AG08395 (cell line): ENCODE data around the gene LMLN.
"Not testable (repeated sequence)": the region's sequence is repeated elsewhere in the genome, so short reads cannot be mapped to it uniquely, and the experiment has no call there.

ENCODE experiments used
- DNase-seq: peaks from one replicate; pipeline ENCODE4 v3.0.0; 2012; ENCODE audit warnings: mixed read lengths, low spot score

LMLN gene

DNA sequence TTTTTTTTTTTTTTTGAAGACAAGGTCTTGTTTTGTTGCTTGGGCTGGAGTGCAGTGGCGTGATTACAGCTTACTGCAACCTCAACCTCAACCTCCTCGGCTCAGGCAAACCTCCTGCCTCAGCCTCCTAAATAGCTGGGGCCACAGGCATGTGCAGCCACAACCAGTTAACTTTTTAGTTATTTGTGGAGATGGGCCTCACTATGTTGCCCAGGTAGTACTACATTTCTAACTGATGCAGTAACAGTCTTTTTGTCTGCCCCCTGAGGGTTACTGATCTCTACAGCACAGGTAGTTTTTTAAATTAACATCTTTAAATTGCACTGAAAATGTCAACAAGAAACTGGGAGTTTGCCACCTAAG, 3.4 kb upstream of the LMLN start:
- DNase-seq: no peak

DNA sequence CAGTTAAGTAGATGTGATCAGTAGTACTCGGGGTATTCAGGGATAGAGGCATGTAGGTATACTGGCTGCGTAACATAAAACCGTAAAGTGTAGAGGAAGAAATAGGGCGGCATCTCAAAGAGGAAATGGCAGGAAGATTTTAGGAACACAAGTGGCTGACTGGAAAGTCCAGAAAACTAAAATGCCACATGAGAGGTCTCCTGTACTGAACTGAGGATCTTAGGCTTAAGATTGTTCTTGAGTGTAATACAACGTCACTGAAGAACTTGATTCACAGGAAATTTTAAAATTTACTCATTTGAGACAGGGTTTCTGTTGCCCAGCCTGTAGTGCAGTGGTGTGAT, 2.3 kb upstream of the LMLN start:
- DNase-seq: no peak

GRCh38 chr3:197958346-197958745, 1.7 kb upstream of the LMLN start:
- DNase-seq: no peak

DNA sequence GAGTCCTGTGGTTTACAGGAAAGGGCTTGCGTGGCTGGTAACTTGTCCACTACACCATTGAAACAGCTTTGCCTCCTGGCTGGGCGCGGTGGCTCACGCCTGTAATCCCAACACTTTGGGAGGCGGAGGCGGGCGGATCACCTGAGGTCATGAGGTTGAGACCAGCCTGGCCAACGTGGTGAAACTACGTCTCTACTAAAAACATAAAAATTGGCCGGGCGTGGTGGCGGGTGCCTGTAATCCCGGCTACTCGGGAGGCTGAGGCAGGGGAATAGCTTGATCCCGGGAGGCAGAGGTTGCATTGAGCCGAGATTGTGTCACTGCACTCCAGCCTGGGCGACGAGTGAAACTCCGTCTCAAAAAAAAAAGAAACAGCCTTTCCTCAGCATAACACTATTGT, 1.2 kb upstream of the LMLN start:
- DNase-seq: not testable (repeated sequence)

- no peak for DNase-seq
These were observed 522 bp upstream of the LMLN start for GRCh38 chr3:197959500-197959890.

GRCh38 chr3:197960694-197961581, 921 bp downstream of the LMLN start:
- peak; percentile 35 for DNase-seq

- DNase-seq: no peak
These were observed 1.5 kb downstream of the LMLN start for GRCh38 chr3:197961582-197961945.

- DNase-seq: no peak
These were observed 3.1 kb downstream of the LMLN start for GRCh38 chr3:197963019-197963637.

GRCh38 chr3:197967337-197967989, 7.4 kb downstream of the LMLN start:
- DNase-seq: not testable (repeated sequence)

- no peak for DNase-seq
These were observed 10.6 kb downstream of the LMLN start for GRCh38 chr3:197970588-197970987.

DNA sequence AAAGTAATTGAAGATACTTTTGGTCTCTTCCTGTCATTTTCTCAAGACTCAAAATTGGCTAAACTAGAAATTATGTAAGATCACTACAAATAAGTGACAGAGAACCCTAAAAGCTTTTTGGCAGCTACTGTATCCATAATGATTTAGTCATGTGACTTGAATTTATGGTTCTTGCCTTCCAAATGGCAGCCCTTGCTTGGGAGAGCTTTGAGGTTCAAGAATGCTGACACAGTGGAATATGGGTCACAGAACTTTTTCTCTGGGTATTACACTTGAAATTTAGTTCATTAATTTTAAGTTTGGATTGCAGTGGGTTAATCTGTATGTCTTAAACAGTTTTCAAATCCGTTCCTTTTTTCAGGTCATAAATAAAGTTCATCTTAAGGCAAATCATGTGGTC, 14.0 kb downstream of the LMLN start:
- DNase-seq: no peak

- DNase-seq: no peak
These were observed 15.3 kb downstream of the LMLN start for GRCh38 chr3:197975311-197975710.

DNA sequence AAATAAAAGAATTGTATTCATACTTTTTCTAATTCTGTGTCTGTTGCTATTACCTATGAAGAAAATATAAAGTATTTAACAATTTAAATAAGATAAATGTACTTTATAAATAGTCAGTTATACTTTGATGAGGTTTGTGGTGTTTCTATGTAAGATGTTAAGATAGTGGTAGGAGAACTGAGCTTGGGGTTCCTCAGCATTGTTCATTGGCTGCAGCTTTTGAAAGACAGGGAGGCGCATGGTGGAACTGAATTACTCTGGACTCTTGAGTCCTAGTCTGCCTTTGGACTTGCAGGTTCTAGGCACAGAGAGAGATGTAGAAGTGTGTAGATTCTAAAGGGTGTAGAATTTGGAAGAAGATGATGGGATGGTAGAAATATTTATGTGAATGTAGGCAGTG, 23.1 kb downstream of the LMLN start:
- no peak for DNase-seq

- DNase-seq: no peak
These were observed 29.6 kb downstream of the LMLN start for GRCh38 chr3:197989651-197990050.

GRCh38 chr3:197994736-197995135, 34.7 kb downstream of the LMLN start:
- DNase-seq: no peak

GRCh38 chr3:197996855-197997254, 36.8 kb downstream of the LMLN start:
- no peak for DNase-seq

DNA sequence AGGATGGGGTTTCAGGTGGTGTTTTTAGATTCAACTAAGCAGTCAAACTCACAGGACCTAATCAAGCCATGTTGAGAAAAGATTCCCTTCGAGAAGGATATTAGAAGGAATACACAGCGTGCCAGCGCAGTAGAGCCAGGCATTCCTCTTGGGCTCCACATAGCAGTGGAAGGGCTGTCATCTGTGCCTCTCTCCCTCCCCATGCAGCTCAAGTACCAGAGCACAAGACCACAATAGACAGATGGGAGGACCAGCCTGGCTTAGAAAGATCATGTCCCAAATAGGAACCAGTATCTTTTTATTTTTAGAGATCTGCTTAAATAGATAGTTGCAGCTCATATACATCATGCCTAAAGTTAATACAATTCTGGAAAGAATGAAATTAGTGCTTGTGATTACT, 37.9 kb downstream of the LMLN start:
- DNase-seq: no peak

- no peak for DNase-seq
These were observed 57.1 kb downstream of the LMLN start for GRCh38 chr3:198017090-198017489.

DNA sequence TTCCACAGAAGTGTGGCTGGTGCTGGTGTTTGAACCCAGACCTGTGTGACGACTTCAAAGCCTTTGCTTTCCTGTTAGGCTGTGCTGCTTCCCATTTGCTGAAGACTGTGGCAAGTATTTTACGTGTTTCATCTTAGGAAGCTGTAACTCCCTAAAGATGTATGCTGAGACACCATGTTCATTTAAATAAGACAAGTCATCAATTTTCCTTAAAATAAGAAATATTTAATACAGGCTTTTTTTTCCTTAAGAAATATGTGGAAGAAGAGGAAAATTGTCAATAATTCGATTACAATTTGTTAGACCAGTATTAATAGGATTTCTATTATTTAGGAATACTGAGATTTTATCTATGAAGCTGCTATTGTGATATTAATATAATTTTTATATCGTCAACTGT, 58.4 kb downstream of the LMLN start:
- no peak for DNase-seq

GRCh38 chr3:198019115-198019514, 59.1 kb downstream of the LMLN start:
- DNase-seq: no peak

DNA sequence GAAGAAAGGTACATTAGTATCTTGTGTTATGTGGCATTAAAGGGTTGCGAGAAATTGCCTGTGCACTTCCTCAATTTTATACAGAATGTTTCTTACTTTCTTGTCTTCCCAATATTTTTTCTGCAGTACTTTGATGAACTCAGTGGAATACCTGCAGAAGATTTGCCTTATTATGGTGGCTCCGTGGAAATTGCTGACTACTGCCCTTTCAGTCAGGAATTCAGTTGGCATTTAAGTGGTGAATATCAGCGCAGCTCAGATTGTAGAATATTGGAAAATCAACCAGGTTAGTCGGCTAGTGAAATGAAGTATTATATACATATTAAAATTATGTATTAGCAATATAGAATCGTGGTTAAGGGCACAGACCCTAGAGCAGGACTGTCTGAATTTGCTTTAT, 61.3 kb downstream of the LMLN start:
- DNase-seq: no peak

DNA sequence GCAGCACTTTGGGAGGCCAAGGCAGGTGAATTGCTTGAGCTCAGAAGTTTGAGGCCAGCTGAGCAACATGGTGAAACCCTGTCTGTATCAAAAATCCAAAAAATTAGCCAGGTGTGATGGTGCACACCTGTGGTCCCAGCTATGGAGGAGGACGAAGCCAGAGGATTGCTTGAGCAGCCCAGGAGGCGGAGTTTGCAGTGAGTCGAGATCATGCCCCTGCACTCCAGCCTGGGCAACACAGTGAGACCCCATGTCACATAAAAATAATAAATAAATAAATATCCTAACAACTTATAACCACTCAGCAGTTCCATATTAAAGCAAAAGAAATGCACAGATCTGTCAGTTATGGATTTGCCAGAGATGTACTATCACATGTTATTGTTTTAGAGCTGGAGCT, 62.6 kb downstream of the LMLN start:
- DNase-seq: no peak

DNA sequence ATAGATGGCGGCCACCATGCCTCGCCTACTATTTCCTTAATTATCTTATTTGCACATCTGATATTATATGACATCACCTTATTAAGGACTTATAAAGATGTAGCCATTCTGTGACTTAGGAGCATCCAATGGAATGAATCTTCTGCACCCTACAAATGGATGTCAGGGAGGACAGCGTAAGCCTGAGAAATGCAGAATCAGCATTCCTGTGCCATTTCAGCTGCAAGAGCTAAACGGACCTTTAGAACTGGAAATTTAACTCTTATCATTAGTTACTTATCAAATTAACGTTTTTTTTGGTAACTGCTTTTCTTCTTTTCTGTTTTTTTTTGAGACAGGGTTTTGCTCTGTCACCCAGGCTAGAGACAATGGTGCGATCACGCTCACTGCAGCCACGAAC, 65.6 kb downstream of the LMLN start:
- DNase-seq: no peak

DNA sequence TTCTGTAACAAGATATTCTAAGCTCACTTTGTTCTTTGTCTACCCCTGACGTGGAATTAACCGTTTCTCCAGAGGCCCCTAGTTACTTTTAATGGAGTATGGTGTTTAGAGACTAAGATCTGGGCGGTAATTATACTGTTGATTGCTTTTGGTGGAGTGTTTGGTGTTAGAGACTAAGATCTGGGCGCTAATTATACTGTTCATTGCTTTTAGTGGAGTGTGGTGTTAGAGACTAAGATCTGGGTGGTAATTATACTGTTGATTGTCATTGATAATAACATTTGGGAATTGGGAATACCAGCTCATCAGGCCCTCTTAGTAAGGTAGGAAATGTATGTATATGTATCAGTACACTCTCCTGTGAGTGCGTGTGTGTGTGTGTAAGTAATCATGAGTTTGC, 66.6 kb downstream of the LMLN start:
- DNase-seq: no peak
